HepG2 (cell line): ENCODE measurements around the gene DOCK1. TPM values are rescaled to one million over a fixed set of nuclear protein-coding genes. Genes with fewer than 3 reads are reported as not detected.
"Not testable (repeated sequence)": the region's sequence is repeated elsewhere in the genome, so short reads cannot be mapped to it uniquely, and the experiment has no call there.

Source experiments
- ATAC-seq: fragments of 200-7000 bp; cut with Tn5 transposase; 3 replicates; pipeline ENCODE4 v1.9.1; 2020; ENCODE audit warnings: mild to moderate bottlenecking, moderate library complexity
- BruUV-seq: library from RNA; stranded (reverse); fragments of 400-500 nt; replicated peaks from 2 replicates; lab custom pipeline; 2021; lab: Mats Ljungman, UMichigan
- CTCF ChIA-PET: fragments of 300-600 bp; formaldehyde crosslinking; extraction: SDS; loops from one replicate; lab custom pipeline; 2021; ENCODE audit warnings: low total read pairs, inconsistent platforms, low intra/inter-chr PET ratio; lab: Yijun Ruan, JAX
- POLR2A ChIA-PET: fragments of 350-600 bp; sonication (Branson Sonifier 250); formaldehyde crosslinking; loops from one replicate; lab custom pipeline; 2020; ENCODE audit warnings: antibody characterized with exemption, inconsistent platforms; lab: Yijun Ruan, JAX
- DNase-seq: peaks from one replicate; pipeline ENCODE4 v3.0.0-alpha.2; 2015; ENCODE audit warnings: low spot score
- FAIRE-seq: peaks from 3 replicates; lab custom pipeline; 2011; peaks lifted over from hg19 to GRCh38; lab: Jason Lieb, UNC
- H2AFZ ChIP-seq: one replicate; pipeline ENCODE4 v1.6.1; 2011; ENCODE audit warnings: low read length, inconsistent platforms
- H3K27ac ChIP-seq: fragments of 300-600 bp; 3 replicates; pipeline ENCODE4 v1.8.0; 2011; ENCODE audit warnings: mixed run types, mild to moderate bottlenecking, mixed read lengths, low read length, inconsistent platforms; ENCODE audit not compliant: insufficient read depth; ENCODE audit errors: extremely low read length
- H3K27me3 ChIP-seq, 2 experiments: fragments of 200-600 bp in 1 of 2; 2 replicates in 1 of 2; 3 replicates in 1 of 2; pipeline versions ENCODE4 v1.6.0 to v1.8.0; 2011; ENCODE audit warnings: low read length in 2 of 2, mild to moderate bottlenecking in 2 of 2, moderate library complexity in 2 of 2, inconsistent platforms in 1 of 2; ENCODE audit not compliant: insufficient read depth in 2 of 2, control insufficient read depth in 1 of 2
- H3K36me3 ChIP-seq, 2 experiments: fragments of 200-600 bp in 1 of 2; replicated peaks in 1 of 2; 2 replicates in 1 of 2; 3 replicates in 1 of 2; pipeline versions ENCODE4 v1.5.1 to v1.8.0; 2011; ENCODE audit warnings: low read length in 2 of 2, inconsistent platforms in 1 of 2; ENCODE audit not compliant: insufficient read depth in 2 of 2, control insufficient read depth in 1 of 2
- H3K4me1 ChIP-seq: 2 replicates; pipeline ENCODE4 v1.5.1; 2012; ENCODE audit warnings: low read length, inconsistent platforms; ENCODE audit not compliant: insufficient read depth
- H3K4me2 ChIP-seq: 2 replicates; pipeline ENCODE4 v1.6.0; 2011; ENCODE audit warnings: low read depth, low read length, inconsistent platforms
- H3K4me3 ChIP-seq, 3 experiments: fragments of 200-600 bp in 1 of 3; sonication (generic), shearing (Covaris generic) in 1 of 3; replicated peaks in 1 of 3; 2 replicates each; pipeline ENCODE4 v1.5.1; 2011 to 2016; ENCODE audit warnings: low read length in 3 of 3, inconsistent platforms in 2 of 3, low read depth in 2 of 3, mild to moderate bottlenecking in 2 of 3, control low read depth in 1 of 3, mixed read lengths in 1 of 3; ENCODE audit not compliant: insufficient read depth in 1 of 3
- H3K79me2 ChIP-seq: one replicate; pipeline ENCODE4 v1.6.1; 2011; ENCODE audit warnings: low read length, inconsistent platforms; ENCODE audit not compliant: insufficient read depth
- H3K9ac ChIP-seq: 2 replicates; pipeline ENCODE4 v1.6.0; 2011; ENCODE audit warnings: mild to moderate bottlenecking, low read depth, low read length, inconsistent platforms; ENCODE audit not compliant: insufficient read depth
- H3K9me3 ChIP-seq: 2 replicates; pipeline ENCODE4 v1.5.1; 2012; ENCODE audit warnings: mild to moderate bottlenecking, low read length
- H4K20me1 ChIP-seq: 2 replicates; pipeline ENCODE4 v1.6.0; 2011; ENCODE audit warnings: inconsistent platforms, mild to moderate bottlenecking, low read length, moderate library complexity; ENCODE audit not compliant: insufficient read depth
- ATF6 ChIP-seq: sonication (generic); formaldehyde crosslinking; conservative IDR thresholded peaks from 2 replicates; pipeline ENCODE4 v1.4.0; 2020; ENCODE audit warnings: missing genetic modification reagents
- ETV6 ChIP-seq: sonication (generic); formaldehyde crosslinking; conservative IDR thresholded peaks from 2 replicates; pipeline ENCODE4 v1.4.0; 2020; ENCODE audit warnings: missing genetic modification reagents
- HNRNPH1 ChIP-seq: fragments of 200-400 bp; formaldehyde crosslinking; optimal IDR thresholded peaks from 2 replicates; pipeline ENCODE3; 2017; ENCODE audit warnings: mild to moderate bottlenecking, low read depth, low read length
- JARID2 ChIP-seq: sonication (generic); formaldehyde crosslinking; IDR thresholded peaks from 2 replicates; pipeline ENCODE4 v1.8.1; 2023; ENCODE audit warnings: missing genetic modification reagents, inconsistent platforms; ENCODE audit not compliant: insufficient replicate concordance
- JUND ChIP-seq: sonication (generic); formaldehyde crosslinking; IDR thresholded peaks from 2 replicates; pipeline ENCODE4 v1.8.0; 2022; ENCODE audit warnings: mild to moderate bottlenecking, missing genetic modification reagents
- KLF9 ChIP-seq: IDR thresholded peaks from 2 replicates; pipeline ENCODE4 v1.6.1; 2016; ENCODE audit warnings: low read depth
- NFKBIZ ChIP-seq: IDR thresholded peaks from 2 replicates; pipeline ENCODE4 v1.6.1; 2018; ENCODE audit warnings: missing genetic modification reagents, missing compliant biosample characterization
- SATB2 ChIP-seq: sonication (generic); formaldehyde crosslinking; IDR thresholded peaks from 2 replicates; pipeline ENCODE4 v1.5.0; 2020; ENCODE audit warnings: missing genetic modification reagents
- ZNF75D ChIP-seq: sonication (generic); formaldehyde crosslinking; IDR thresholded peaks from 2 replicates; pipeline ENCODE4 v1.8.1; 2023; ENCODE audit warnings: missing genetic modification reagents, mild to moderate bottlenecking, borderline replicate concordance
- WGBS: methylation state at CpG from one replicate; pipeline ENCODE4 v1.1.6; 2017; ENCODE audit warnings: low lambda C conversion rate; 5-methylcytosine and 5-hydroxymethylcytosine counted together
- in situ Hi-C: cut with HindIII; loops from 2 replicates; pipeline ENCODE4 v1.10.0; 2017; ENCODE audit warnings: low pct_unique_long_range_greater_than_20kb; ENCODE audit not compliant: extremely low pct_ligation_motif_present
- intact Hi-C: fragments of 100-400 bp; cut with micrococcal nuclease; formaldehyde crosslinking; loops from one replicate; pipeline ENCODE4 v1.10.0; 2022; ENCODE audit not compliant: unreplicated experiment
- polyA plus RNA-seq, 8 experiments: library from polyadenylated mRNA; depleted of rRNA in 3 of 8; stranded (reverse) in 7 of 8; unstranded in 1 of 8; fragments of >200 nt; fragmentation: Illumina TruSeq in 4 of 8; extraction: Trizol in 4 of 8; gene quantifications; 2 replicates each; pipeline versions ENCODE4 v1.2.1 to v1.2.3, GENCODE V29; 2011 to 2016; ENCODE audit warnings: low read depth in 4 of 8, missing spikeins in 1 of 8, mixed read lengths in 1 of 8; ENCODE audit not compliant: insufficient read depth in 1 of 8
- total RNA-seq, 5 experiments: library from RNA; depleted of rRNA; stranded (reverse); fragments of >200 nt; fragmentation: Illumina TruSeq; extraction: Trizol; gene quantifications; 2 replicates each; pipeline ENCODE4 v1.2.3, GENCODE V29; 2016; ENCODE audit warnings: low read depth in 1 of 5
- TF ChIP-seq, protein P1 (sequence below): sonication (generic); formaldehyde crosslinking; IDR thresholded peaks from 2 replicates; pipeline ENCODE4 v1.4.0; 2020; ENCODE audit warnings: missing genetic modification reagents
- TF ChIP-seq, protein P2 (sequence below): sonication (generic); formaldehyde crosslinking; IDR thresholded peaks from 2 replicates; pipeline ENCODE4 v1.5.0; 2020; ENCODE audit warnings: missing genetic modification reagents, mild to moderate bottlenecking, borderline replicate concordance
- TF ChIP-seq, protein P3 (sequence below): sonication (generic); formaldehyde crosslinking; IDR thresholded peaks from 2 replicates; pipeline ENCODE4 v1.8.1; 2023; ENCODE audit warnings: mild to moderate bottlenecking, missing genetic modification reagents, borderline replicate concordance

DOCK1 gene
- total and polyA plus RNA-seq, 2 of the 13 experiments (the other 11 are each of a cell fraction or from before 2014, with no cell fraction given): 8.3 to 25.5 TPM

DNA sequence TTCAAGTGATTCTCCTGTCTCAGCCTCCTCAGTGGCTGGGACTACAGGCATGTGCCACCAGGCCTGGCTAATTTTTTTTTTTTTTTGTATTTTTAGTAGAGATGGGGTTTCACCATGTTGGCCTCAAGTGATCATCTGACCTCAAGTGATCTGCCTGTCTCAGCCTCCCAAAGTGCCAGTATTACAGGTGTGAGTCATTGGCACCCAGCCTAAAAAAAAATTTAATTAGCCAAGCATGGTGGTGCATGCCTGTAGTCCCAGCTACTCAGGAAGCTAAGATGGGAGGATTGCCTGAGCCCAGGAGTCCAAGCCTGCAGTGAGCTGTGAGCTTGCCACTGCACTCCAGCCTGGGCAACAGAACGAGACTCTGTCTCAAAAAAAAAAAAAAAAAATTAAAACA, 16.8 kb upstream of the DOCK1 start:
- not testable (repeated sequence) for ATAC-seq

GRCh38 chr10:126889421-126889820, 15.8 kb upstream of the DOCK1 start:
- H3K4me1 ChIP-seq: peaks cover 9% of the 10 kb centered on the region
- no peak overlapping the region for H3K27ac ChIP-seq
- H4K20me1 ChIP-seq: no peaks in the 10 kb centered on the region
- no peaks in the 10 kb centered on the region for H3K36me3 ChIP-seq
- in situ Hi-C loops (no loop called here), intact Hi-C loops (no loop called here)
- 0% methylated on average over 1 of the region's 1 CpG for WGBS
- H3K4me2 ChIP-seq: no peak overlapping the region
- ChIA-PET POLR2A (no interaction called here), CTCF (no interaction called here)
- H3K9me3 ChIP-seq: no peaks in the 10 kb centered on the region
- DNase-seq (no peak), FAIRE-seq (no peak), ATAC-seq (no peak)
- H3K9ac ChIP-seq: no peak overlapping the region
- H3K27me3 ChIP-seq: peaks cover 0 to 1% of the 10 kb centered on the region in 2 experiments; a peak in 2 of 5 replicates
- H3K79me2 ChIP-seq: no peaks in the 10 kb centered on the region
- BruUV-seq: no TSS peak
- H3K4me3 ChIP-seq: no peak overlapping the region
- H2AFZ ChIP-seq: no peak overlapping the region
- TF ChIP-seq JARID2 (CRISPR knock-in tag): no peak
- TF ChIP-seq NFKBIZ (CRISPR knock-in tag): no peak
- no peak for TF ChIP-seq SATB2
- TF ChIP-seq, protein P1, sequence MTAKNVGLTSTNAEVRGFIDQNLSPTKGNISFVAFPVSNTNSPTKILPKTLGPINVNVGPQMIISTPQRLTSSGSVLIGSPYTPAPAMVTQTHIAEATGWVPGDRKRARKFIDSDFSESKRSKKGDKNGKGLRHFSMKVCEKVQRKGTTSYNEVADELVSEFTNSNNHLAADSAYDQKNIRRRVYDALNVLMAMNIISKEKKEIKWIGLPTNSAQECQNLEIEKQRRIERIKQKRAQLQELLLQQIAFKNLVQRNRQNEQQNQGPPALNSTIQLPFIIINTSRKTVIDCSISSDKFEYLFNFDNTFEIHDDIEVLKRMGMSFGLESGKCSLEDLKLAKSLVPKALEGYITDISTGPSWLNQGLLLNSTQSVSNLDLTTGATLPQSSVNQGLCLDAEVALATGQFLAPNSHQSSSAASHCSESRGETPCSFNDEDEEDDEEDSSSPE (CRISPR knock-in tag): no peak
- no peak for TF ChIP-seq HNRNPH1
- no peak for TF ChIP-seq ETV6
- no peak for TF ChIP-seq ATF6 (CRISPR knock-in tag)
- no peak for TF ChIP-seq KLF9 (CRISPR knock-in tag)
- TF ChIP-seq, protein P2, sequence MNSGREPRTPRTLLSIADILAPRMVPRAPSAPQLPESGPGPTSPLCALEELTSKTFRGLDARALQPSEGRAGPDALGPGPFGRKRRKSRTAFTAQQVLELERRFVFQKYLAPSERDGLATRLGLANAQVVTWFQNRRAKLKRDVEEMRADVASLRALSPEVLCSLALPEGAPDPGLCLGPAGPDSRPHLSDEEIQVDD (CRISPR knock-in tag): no peak
- TF ChIP-seq ZNF75D (CRISPR knock-in tag): no peak
- TF ChIP-seq, protein P3, sequence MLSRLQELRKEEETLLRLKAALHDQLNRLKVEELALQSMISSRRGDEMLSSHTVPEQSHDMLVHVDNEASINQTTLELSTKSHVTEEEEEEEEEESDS (CRISPR knock-in tag): no peak
- TF ChIP-seq JUND (CRISPR knock-in tag): no peak

More for the DNA sequence above, 16.8 kb upstream of the DOCK1 start:
- in situ Hi-C loops, BruUV-seq, H2AFZ ChIP-seq, H3K4me3 ChIP-seq, POLR2A ChIA-PET, H4K20me1 ChIP-seq, H3K9ac ChIP-seq, H3K4me1 ChIP-seq, H3K36me3 ChIP-seq, FAIRE-seq, DNase-seq, H3K79me2 ChIP-seq, H3K9me3 ChIP-seq, CTCF ChIA-PET, H3K27me3 ChIP-seq, intact Hi-C loops, H3K27ac ChIP-seq, H3K4me2 ChIP-seq: not testable (repeated sequence)
- 0% methylated on average over 1 of the region's 1 CpG for WGBS
